Measurements from ENCODE around the gene CD79A. TPM values are rescaled to one million over a fixed set of nuclear protein-coding genes. Genes with fewer than 3 reads are reported as not detected.

CD79A gene
- total and polyA plus RNA-seq, 11 donors: 0.37 to 0.88 (median 0.48) TPM; not detected in 7

GRCh38 chr19:41847351-41848105, 29.6 kb upstream of the CD79A start:
- no peaks in the 10 kb centered on the region for H3K36me3 ChIP-seq
- TF ChIP-seq CTCF (IDR thresholded peaks at IDR 0.05): no peak
- no peak for TF ChIP-seq POLR2A (IDR thresholded peaks at IDR 0.05)
- no peak overlapping the region for H3K27ac ChIP-seq
- no peaks in the 10 kb centered on the region for H3K4me1 ChIP-seq
- peaks cover 0 to 17% (median 0%) of the 10 kb centered on the region in 9 donors for H3K27me3 ChIP-seq
- ATAC-seq (no peak), DNase-seq (no peak)
- no peak overlapping the region for H3K4me3 ChIP-seq
- WGBS, 4 donors: 82 to 89% (median 86%) methylated on average over 13 to 19 of the region's 19 CpGs
- intact Hi-C loops (cut with DNase I): no loop called here
- no peaks in the 10 kb centered on the region for H3K9me3 ChIP-seq

- no peak for TF ChIP-seq POLR2A (IDR thresholded peaks at IDR 0.05)
- TF ChIP-seq CTCF (IDR thresholded peaks at IDR 0.05): no peak
- H3K36me3 ChIP-seq: no peaks in the 10 kb centered on the region
- H3K27ac ChIP-seq: no peak overlapping the region
- peaks cover 0 to 15% (median 0%) of the 10 kb centered on the region in 9 donors for H3K27me3 ChIP-seq
- H3K4me1 ChIP-seq: no peaks in the 10 kb centered on the region
- ATAC-seq (no peak), DNase-seq (no peak)
- intact Hi-C loops (cut with DNase I): no loop called here
- H3K9me3 ChIP-seq: no peaks in the 10 kb centered on the region
- 80 to 86% (median 82%) methylated on average over 6 of the region's 6 CpGs for WGBS, 4 donors
- H3K4me3 ChIP-seq: no peak overlapping the region
These were observed 28.4 kb upstream of the CD79A start for GRCh38 chr19:41848666-41849065.

- H3K9me3 ChIP-seq: no peaks in the 10 kb centered on the region
- intact Hi-C loops (cut with DNase I): no loop called here
- TF ChIP-seq POLR2A (IDR thresholded peaks at IDR 0.05) (no peak), CTCF (IDR thresholded peaks at IDR 0.05) (no peak)
- DNase-seq (no peak), ATAC-seq (no peak)
- no peak overlapping the region for H3K4me3 ChIP-seq
- H3K4me1 ChIP-seq: no peaks in the 10 kb centered on the region
- peaks cover 0 to 15% (median 0%) of the 10 kb centered on the region in 9 donors for H3K27me3 ChIP-seq
- WGBS, 4 donors: 72 to 79% (median 74%) methylated on average over 2 of the region's 2 CpGs
- no peak overlapping the region for H3K27ac ChIP-seq
- H3K36me3 ChIP-seq: no peaks in the 10 kb centered on the region
These were observed 28.0 kb upstream of the CD79A start for GRCh38 chr19:41849067-41849466.

- 58 to 68% (median 59%) methylated on average over 5 of the region's 5 CpGs for WGBS, 4 donors
- intact Hi-C loops (cut with DNase I): no loop called here
- H3K27ac ChIP-seq: no peak overlapping the region
These were observed 26.7 kb upstream of the CD79A start for GRCh38 chr19:41850381-41850780.

More at GRCh38 chr19:41850381-41850780, 26.7 kb upstream of the CD79A start:
- no peak for ATAC-seq
- no peaks in the 10 kb centered on the region for H3K9me3 ChIP-seq
- H3K36me3 ChIP-seq: no peaks in the 10 kb centered on the region
- no peak for DNase-seq
- H3K27me3 ChIP-seq: peaks cover 0 to 15% (median 0%) of the 10 kb centered on the region in 9 donors
- H3K4me3 ChIP-seq: no peak overlapping the region
- H3K4me1 ChIP-seq: no peaks in the 10 kb centered on the region
- TF ChIP-seq CTCF (IDR thresholded peaks at IDR 0.05): no peak

Measured in heart left ventricle (tissue), 16 donors.